HCT116 (cell line): Measurements from ENCODE around the gene TMEM123. TPM values are rescaled to one million over a fixed set of nuclear protein-coding genes. Genes with fewer than 3 reads are reported as not detected.

ENCODE experiments used
- ATAC-seq: fragments of 200-7000 bp; cut with Tn5 transposase; 2 replicates; pipeline ENCODE4 v1.9.1; 2020; ENCODE audit warnings: mild to moderate bottlenecking, moderate library complexity
- BruUV-seq: library from RNA; stranded (reverse); fragments of 400-500 nt; replicated peaks from 2 replicates; lab custom pipeline; 2021; lab: Mats Ljungman, UMichigan
- CTCF ChIA-PET: fragments of 300-600 bp; sonication (Branson Sonifier 250); formaldehyde crosslinking; loops from one replicate; lab custom pipeline; 2021; ENCODE audit warnings: antibody characterized with exemption; lab: Charles Lee
- POLR2A ChIA-PET: fragments of 300-600, 350-600 bp; sonication (Branson Sonifier 250); formaldehyde crosslinking; loops from one replicate; lab custom pipeline; 2021; ENCODE audit warnings: antibody characterized with exemption; lab: Charles Lee
- RAD21 ChIA-PET, 2 experiments: fragments of 300-600 bp; sonication (Branson Sonifier 250); formaldehyde crosslinking; loops; one replicate each; lab custom pipeline; 2023; ENCODE audit warnings: low total read pairs in 2 of 2; ENCODE audit not compliant: uncharacterized antibody in 2 of 2, unreplicated experiment in 2 of 2, low non-redundant PET in 1 of 2; lab: Charles Lee
- DNase-seq: peaks from one replicate; pipeline ENCODE4 v3.0.0-alpha.2; 2010; ENCODE audit warnings: low read depth, low spot score
- H2AFZ ChIP-seq: fragments of 200-600 bp; shearing (Covaris generic), sonication (generic); 2 replicates; pipeline ENCODE4 v1.6.1; 2017; ENCODE audit warnings: low read depth, mixed run types, mixed read lengths, antibody characterized with exemption, low read length; ENCODE audit not compliant: poor library complexity, severe bottlenecking
- H3K27ac ChIP-seq: 2 replicates; pipeline ENCODE4 v1.5.1; 2012; ENCODE audit warnings: low read depth, low read length
- H3K27me3 ChIP-seq: fragments of 200-600 bp; sonication (generic); 2 replicates; pipeline ENCODE4 v1.6.1; 2016; ENCODE audit warnings: mixed run types, low read length, mixed read lengths; ENCODE audit not compliant: insufficient read depth
- H3K36me3 ChIP-seq, 2 experiments: fragments of 200-500 bp in 1 of 2; fragments of 200-600 bp in 1 of 2; sonication (Bioruptor generic) in 1 of 2; sonication (generic) in 1 of 2; 2 replicates each; pipeline versions ENCODE4 v1.5.1 to v1.6.1; 2014 to 2016; ENCODE audit warnings: low read length in 2 of 2, inconsistent platforms in 1 of 2, mixed read lengths in 1 of 2, mixed run types in 1 of 2; ENCODE audit not compliant: insufficient read depth in 2 of 2, control insufficient read depth in 1 of 2
- H3K4me1 ChIP-seq, 2 experiments: fragments of 200-600 bp in 1 of 2; sonication (generic) in 1 of 2; 2 replicates each; pipeline versions ENCODE4 v1.5.1 to v1.6.1; 2012 to 2017; ENCODE audit warnings: low read length in 2 of 2, inconsistent platforms in 1 of 2, mild to moderate bottlenecking in 1 of 2, mixed read lengths in 1 of 2, mixed run types in 1 of 2, moderate library complexity in 1 of 2; ENCODE audit not compliant: insufficient read depth in 2 of 2, control insufficient read depth in 1 of 2
- H3K4me2 ChIP-seq: fragments of 200-600 bp; sonication (generic); 2 replicates; pipeline ENCODE4 v1.6.1; 2017; ENCODE audit warnings: mixed run types, low read length, mixed read lengths
- H3K4me3 ChIP-seq, 2 experiments: fragments of 200-600 bp in 1 of 2; sonication (generic) in 1 of 2; replicated peaks in 1 of 2; 2 replicates each; pipeline ENCODE4 v1.5.1; 2011 to 2016; ENCODE audit warnings: low read length in 2 of 2, control low read depth in 1 of 2, low read depth in 1 of 2, mild to moderate bottlenecking in 1 of 2, mixed read lengths in 1 of 2, mixed run types in 1 of 2
- H3K79me2 ChIP-seq: fragments of 200-600 bp; sonication (generic); 2 replicates; pipeline ENCODE4 v1.6.1; 2017; ENCODE audit warnings: mild to moderate bottlenecking, mixed run types, low read length, moderate library complexity, mixed read lengths; ENCODE audit not compliant: insufficient read depth
- H3K9ac ChIP-seq: fragments of 200-600 bp; sonication (generic); 2 replicates; pipeline ENCODE4 v1.6.1; 2016; ENCODE audit warnings: low read length, mixed read lengths
- H3K9me2 ChIP-seq: fragments of 200-600 bp; sonication (generic), shearing (Covaris generic); 2 replicates; pipeline ENCODE4 v1.6.1; 2017; ENCODE audit warnings: mixed run types, mild to moderate bottlenecking, moderate library complexity; ENCODE audit not compliant: insufficient read depth
- H3K9me3 ChIP-seq, 2 experiments: fragments of 200-500 bp in 1 of 2; fragments of 200-600 bp in 1 of 2; sonication (Bioruptor generic) in 1 of 2; sonication (generic) in 1 of 2; 2 replicates each; pipeline ENCODE4 v1.6.1; 2014 to 2017; ENCODE audit warnings: low read length in 2 of 2, mixed read lengths in 2 of 2, inconsistent platforms in 1 of 2, low read depth in 1 of 2, mild to moderate bottlenecking in 1 of 2, mixed run types in 1 of 2, moderate library complexity in 1 of 2; ENCODE audit not compliant: control insufficient read depth in 1 of 2, insufficient read depth in 1 of 2
- H4K20me1 ChIP-seq: fragments of 200-600 bp; sonication (generic), shearing (Covaris generic); 2 replicates; pipeline ENCODE4 v1.6.1; 2017; ENCODE audit warnings: mixed run types, mild to moderate bottlenecking, moderate library complexity; ENCODE audit not compliant: insufficient read depth
- ATF3 ChIP-seq: IDR thresholded peaks from 2 replicates; pipeline ENCODE4 v1.6.1; 2012
- CEBPB ChIP-seq: IDR thresholded peaks from 2 replicates; pipeline ENCODE4 v1.6.1; 2012; ENCODE audit warnings: low read depth
- CTCF ChIP-seq, 3 experiments: fragments of 200-600 bp in 1 of 3; sonication (generic) in 1 of 3; IDR thresholded peaks in 2 of 3; conservative IDR thresholded peaks in 1 of 3; 2 replicates each; pipeline ENCODE4 v1.5.1; 2012 to 2017; ENCODE audit warnings: low read depth in 2 of 3, low read length in 2 of 3, antibody characterized with exemption in 1 of 3, borderline replicate concordance in 1 of 3, control low read depth in 1 of 3, mild to moderate bottlenecking in 1 of 3, mixed read lengths in 1 of 3, mixed run types in 1 of 3, moderate library complexity in 1 of 3; ENCODE audit not compliant: insufficient read depth in 1 of 3
- ELF1 ChIP-seq: IDR thresholded peaks from 2 replicates; pipeline ENCODE4 v1.6.1; 2012; ENCODE audit warnings: low read depth, borderline replicate concordance
- EZH2 ChIP-seq: fragments of 200-600 bp; sonication (generic); IDR thresholded peaks from 2 replicates; pipeline ENCODE4 v1.6.1; 2017; ENCODE audit warnings: antibody characterized with exemption, mixed run types
- EZH2phosphoT487 ChIP-seq: fragments of 200-600 bp; IDR thresholded peaks from 2 replicates; pipeline ENCODE4 v1.6.1; 2018; ENCODE audit warnings: antibody characterized with exemption, borderline replicate concordance
- FOSL1 ChIP-seq: IDR thresholded peaks from 2 replicates; pipeline ENCODE4 v1.6.1; 2012; ENCODE audit warnings: low read depth
- JUND ChIP-seq: IDR thresholded peaks from 2 replicates; pipeline ENCODE4 v1.6.1; 2012
- MAX ChIP-seq: IDR thresholded peaks from 2 replicates; pipeline ENCODE4 v1.6.1; 2012
- POLR2A ChIP-seq: IDR thresholded peaks from 2 replicates; pipeline ENCODE4 v1.7.0; 2011; ENCODE audit warnings: borderline replicate concordance; ENCODE audit not compliant: insufficient read depth, insufficient read length; ENCODE audit errors: extremely low read depth
- POLR2AphosphoS5 ChIP-seq: IDR thresholded peaks from 2 replicates; pipeline ENCODE4 v1.6.1; 2011; ENCODE audit warnings: mild to moderate bottlenecking, low read depth, low read length, moderate library complexity
- RAD21 ChIP-seq: IDR thresholded peaks from 2 replicates; pipeline ENCODE4 v1.6.1; 2012; ENCODE audit warnings: low read depth, mild to moderate bottlenecking
- SIN3A ChIP-seq: IDR thresholded peaks from 2 replicates; pipeline ENCODE4 v1.6.1; 2012; ENCODE audit warnings: low read depth
- SP1 ChIP-seq: IDR thresholded peaks from 2 replicates; pipeline ENCODE4 v1.6.1; 2012; ENCODE audit warnings: low read depth
- TCF7L2 ChIP-seq: IDR thresholded peaks from 2 replicates; pipeline ENCODE4 v1.7.0; 2011; ENCODE audit warnings: borderline replicate concordance, inconsistent platforms; ENCODE audit not compliant: insufficient read depth, insufficient read length; ENCODE audit errors: extremely low read depth
- YY1 ChIP-seq: IDR thresholded peaks from 2 replicates; pipeline ENCODE4 v1.6.1; 2011; ENCODE audit warnings: low read length, low read depth, moderate library complexity, mild to moderate bottlenecking; ENCODE audit not compliant: insufficient replicate concordance; ENCODE audit errors: extremely low read depth
- ZNF274 ChIP-seq: fragments of 200-500 bp; sonication (Bioruptor generic); IDR thresholded peaks from 2 replicates; pipeline ENCODE4 v1.6.1; 2014; ENCODE audit warnings: mild to moderate bottlenecking, low read depth, low read length, inconsistent platforms
- intact Hi-C: fragments of 100-400 bp; cut with micrococcal nuclease; formaldehyde crosslinking; loops from 2 replicates; pipeline ENCODE4 v1.10.0; 2022
- total RNA-seq: library from RNA; stranded (reverse); gene quantifications from one replicate; pipeline ENCODE4 v1.2.1, GENCODE V29; 2021; ENCODE audit not compliant: unreplicated experiment
- TF ChIP-seq, protein P1 (sequence below): IDR thresholded peaks from 2 replicates; pipeline ENCODE4 v1.6.1; 2011; ENCODE audit warnings: mild to moderate bottlenecking, low read length, moderate library complexity; ENCODE audit not compliant: insufficient replicate concordance; ENCODE audit errors: extremely low read depth

Gene TMEM123
- total RNA-seq, 1 experiment from 2014 or later = 217 TPM

DNA sequence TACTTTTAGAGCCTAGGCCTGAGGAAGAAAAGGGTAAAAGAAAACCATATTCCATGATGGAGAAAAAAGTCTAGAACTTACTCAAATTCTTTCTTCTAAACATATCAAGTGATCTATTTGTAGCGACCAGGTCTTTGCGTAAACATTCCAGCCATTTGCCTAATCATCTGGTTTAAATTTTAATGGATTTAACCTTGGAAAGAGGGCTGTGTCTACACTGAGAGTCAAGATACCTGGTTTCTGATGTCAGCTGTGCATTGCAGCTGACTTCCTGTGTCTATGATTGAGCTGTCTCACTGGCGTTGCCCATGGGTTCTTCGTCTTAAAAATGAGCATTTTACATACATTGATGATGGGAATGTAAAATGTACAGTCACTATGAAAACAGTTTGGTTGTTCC lies 10.0 kb upstream of the TMEM123 start:
- CTCF ChIA-PET = no interaction called here
- POLR2A ChIA-PET = no interaction called here

GRCh38 chr11:102459393-102459792 lies 6.8 kb upstream of the TMEM123 start:
- ChIA-PET POLR2A (no interaction called here), CTCF (no interaction called here)
- no TSS peak for BruUV-seq
- TF ChIP-seq CEBPB (no peak), SP1 (no peak), TCF7L2 (no peak), MAX (no peak), POLR2AphosphoS5 (no peak), SIN3A (no peak), ELF1 (no peak), ATF3 (no peak), RAD21 (no peak), EZH2phosphoT487 (no peak), ZNF274 (no peak), CTCF (IDR thresholded peaks at IDR 0.05 in 2 of 3, conservative IDR thresholded peaks at IDR 0.05 in 1 of 3; ENCODE audit: borderline replicate concordance in 1 of 3, insufficient read depth in 1 of 3, low read depth in 2 of 3, low read length in 2 of 3) (no peak), YY1 (no peak), FOSL1 (no peak)
- TF ChIP-seq, protein P1, sequence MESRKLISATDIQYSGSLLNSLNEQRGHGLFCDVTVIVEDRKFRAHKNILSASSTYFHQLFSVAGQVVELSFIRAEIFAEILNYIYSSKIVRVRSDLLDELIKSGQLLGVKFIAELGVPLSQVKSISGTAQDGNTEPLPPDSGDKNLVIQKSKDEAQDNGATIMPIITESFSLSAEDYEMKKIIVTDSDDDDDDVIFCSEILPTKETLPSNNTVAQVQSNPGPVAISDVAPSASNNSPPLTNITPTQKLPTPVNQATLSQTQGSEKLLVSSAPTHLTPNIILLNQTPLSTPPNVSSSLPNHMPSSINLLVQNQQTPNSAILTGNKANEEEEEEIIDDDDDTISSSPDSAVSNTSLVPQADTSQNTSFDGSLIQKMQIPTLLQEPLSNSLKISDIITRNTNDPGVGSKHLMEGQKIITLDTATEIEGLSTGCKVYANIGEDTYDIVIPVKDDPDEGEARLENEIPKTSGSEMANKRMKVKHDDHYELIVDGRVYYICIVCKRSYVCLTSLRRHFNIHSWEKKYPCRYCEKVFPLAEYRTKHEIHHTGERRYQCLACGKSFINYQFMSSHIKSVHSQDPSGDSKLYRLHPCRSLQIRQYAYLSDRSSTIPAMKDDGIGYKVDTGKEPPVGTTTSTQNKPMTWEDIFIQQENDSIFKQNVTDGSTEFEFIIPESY = no peak

More for the DNA sequence above, 10.0 kb upstream of the TMEM123 start:
- no TSS peak for BruUV-seq
- Histone ChIP-seq H3K27me3 (no peaks in the 10 kb centered on the region), H3K27ac (no peak overlapping the region), H3K9ac (no peak overlapping the region), H2AFZ (no peak overlapping the region), H3K9me3 (no peaks in the 10 kb centered on the region), H3K36me3 (no peaks in the 10 kb centered on the region), H3K9me2 (no peaks in the 10 kb centered on the region), H3K4me3 (no peak overlapping the region), H3K79me2 (no peaks in the 10 kb centered on the region), H3K4me2 (no peak overlapping the region), H4K20me1 (no peaks in the 10 kb centered on the region), H3K4me1 (peaks cover 0 to 8% of the 10 kb centered on the region in 2 experiments; a peak in 2 of 4 replicates)
- RAD21 ChIA-PET = no interaction called here
- DNase-seq = no peak
- intact Hi-C loops = no loop called here
- ATAC-seq = no peak
- no peak for TF ChIP-seq EZH2
- no peak for TF ChIP-seq ELF1
- TF ChIP-seq RAD21 = no peak
- TF ChIP-seq JUND = no peak
- TF ChIP-seq CEBPB = no peak
- no peak for TF ChIP-seq POLR2A
- no peak for TF ChIP-seq SP1
- TF ChIP-seq, all 23 proteins: peak for 0

More at GRCh38 chr11:102459393-102459792, 6.8 kb upstream of the TMEM123 start:
- Histone ChIP-seq H3K79me2 (no peaks in the 10 kb centered on the region), H3K4me1 (peaks cover 0 to 28% of the 10 kb centered on the region in 2 experiments; a peak in 3 of 4 replicates), H3K4me3 (no peak overlapping the region), H2AFZ (no peak overlapping the region), H3K9ac (no peak overlapping the region), H3K4me2 (no peak overlapping the region), H3K36me3 (no peaks in the 10 kb centered on the region), H3K9me3 (no peaks in the 10 kb centered on the region), H3K27ac (no peak overlapping the region), H3K27me3 (no peaks in the 10 kb centered on the region), H4K20me1 (no peaks in the 10 kb centered on the region), H3K9me2 (no peaks in the 10 kb centered on the region)
- DNase-seq (no peak), ATAC-seq (no peak)
- intact Hi-C loops = no loop called here
- RAD21 ChIA-PET = no interaction called here
